HepG2 (cell line): ENCODE measurements around the gene PLEKHG4. TPM values are rescaled to one million over a fixed set of nuclear protein-coding genes. Genes with fewer than 3 reads are reported as not detected.

Experiments used
- ATAC-seq: fragments of 200-7000 bp; cut with Tn5 transposase; 3 replicates; pipeline ENCODE4 v1.9.1; 2020; ENCODE audit warnings: mild to moderate bottlenecking, moderate library complexity
- BruUV-seq: library from RNA; stranded (reverse); fragments of 400-500 nt; replicated peaks from 2 replicates; lab custom pipeline; 2021; lab: Mats Ljungman, UMichigan
- CTCF ChIA-PET: fragments of 300-600 bp; formaldehyde crosslinking; extraction: SDS; loops from one replicate; lab custom pipeline; 2021; ENCODE audit warnings: low total read pairs, inconsistent platforms, low intra/inter-chr PET ratio; lab: Yijun Ruan, JAX
- POLR2A ChIA-PET: fragments of 350-600 bp; sonication (Branson Sonifier 250); formaldehyde crosslinking; loops from one replicate; lab custom pipeline; 2020; ENCODE audit warnings: antibody characterized with exemption, inconsistent platforms; lab: Yijun Ruan, JAX
- DNase-seq: peaks from one replicate; pipeline ENCODE4 v3.0.0-alpha.2; 2015; ENCODE audit warnings: low spot score
- FAIRE-seq: peaks from 3 replicates; lab custom pipeline; 2011; peaks lifted over from hg19 to GRCh38; lab: Jason Lieb, UNC
- H2AFZ ChIP-seq: one replicate; pipeline ENCODE4 v1.6.1; 2011; ENCODE audit warnings: low read length, inconsistent platforms
- H3K27ac ChIP-seq: fragments of 300-600 bp; 3 replicates; pipeline ENCODE4 v1.8.0; 2011; ENCODE audit warnings: mixed run types, mild to moderate bottlenecking, mixed read lengths, low read length, inconsistent platforms; ENCODE audit not compliant: insufficient read depth; ENCODE audit errors: extremely low read length
- H3K27me3 ChIP-seq, 2 experiments: fragments of 200-600 bp in 1 of 2; 2 replicates in 1 of 2; 3 replicates in 1 of 2; pipeline versions ENCODE4 v1.6.0 to v1.8.0; 2011; ENCODE audit warnings: low read length in 2 of 2, mild to moderate bottlenecking in 2 of 2, moderate library complexity in 2 of 2, inconsistent platforms in 1 of 2; ENCODE audit not compliant: insufficient read depth in 2 of 2, control insufficient read depth in 1 of 2
- H3K36me3 ChIP-seq, 2 experiments: fragments of 200-600 bp in 1 of 2; replicated peaks in 1 of 2; 2 replicates in 1 of 2; 3 replicates in 1 of 2; pipeline versions ENCODE4 v1.5.1 to v1.8.0; 2011; ENCODE audit warnings: low read length in 2 of 2, inconsistent platforms in 1 of 2; ENCODE audit not compliant: insufficient read depth in 2 of 2, control insufficient read depth in 1 of 2
- H3K4me1 ChIP-seq: 2 replicates; pipeline ENCODE4 v1.5.1; 2012; ENCODE audit warnings: low read length, inconsistent platforms; ENCODE audit not compliant: insufficient read depth
- H3K4me2 ChIP-seq: 2 replicates; pipeline ENCODE4 v1.6.0; 2011; ENCODE audit warnings: low read depth, low read length, inconsistent platforms
- H3K4me3 ChIP-seq, 3 experiments: fragments of 200-600 bp in 1 of 3; sonication (generic), shearing (Covaris generic) in 1 of 3; replicated peaks in 1 of 3; 2 replicates each; pipeline ENCODE4 v1.5.1; 2011 to 2016; ENCODE audit warnings: low read length in 3 of 3, inconsistent platforms in 2 of 3, low read depth in 2 of 3, mild to moderate bottlenecking in 2 of 3, control low read depth in 1 of 3, mixed read lengths in 1 of 3; ENCODE audit not compliant: insufficient read depth in 1 of 3
- H3K79me2 ChIP-seq: one replicate; pipeline ENCODE4 v1.6.1; 2011; ENCODE audit warnings: low read length, inconsistent platforms; ENCODE audit not compliant: insufficient read depth
- H3K9ac ChIP-seq: 2 replicates; pipeline ENCODE4 v1.6.0; 2011; ENCODE audit warnings: mild to moderate bottlenecking, low read depth, low read length, inconsistent platforms; ENCODE audit not compliant: insufficient read depth
- H3K9me3 ChIP-seq: 2 replicates; pipeline ENCODE4 v1.5.1; 2012; ENCODE audit warnings: mild to moderate bottlenecking, low read length
- H4K20me1 ChIP-seq: 2 replicates; pipeline ENCODE4 v1.6.0; 2011; ENCODE audit warnings: inconsistent platforms, mild to moderate bottlenecking, low read length, moderate library complexity; ENCODE audit not compliant: insufficient read depth
- ETV6 ChIP-seq: sonication (generic); formaldehyde crosslinking; conservative IDR thresholded peaks from 2 replicates; pipeline ENCODE4 v1.4.0; 2020; ENCODE audit warnings: missing genetic modification reagents
- FOXP1 ChIP-seq, 2 experiments: fragments of 450-650 bp in 1 of 2; IDR thresholded peaks; 2 replicates each; pipeline ENCODE4 v1.6.1; 2017 to 2018; ENCODE audit warnings: antibody characterized with exemption in 1 of 2
- KLF16 ChIP-seq, 2 experiments: sonication (generic) in 1 of 2; formaldehyde crosslinking in 1 of 2; IDR thresholded peaks; 2 replicates each; pipeline versions ENCODE4 v1.6.1 to v1.8.0; 2016 to 2023; ENCODE audit warnings: missing genetic modification reagents in 2 of 2, missing compliant biosample characterization in 1 of 2
- NFKBIZ ChIP-seq: IDR thresholded peaks from 2 replicates; pipeline ENCODE4 v1.6.1; 2018; ENCODE audit warnings: missing genetic modification reagents, missing compliant biosample characterization
- PAWR ChIP-seq: sonication (generic); formaldehyde crosslinking; IDR thresholded peaks from 2 replicates; pipeline ENCODE4 v1.4.0; 2020; ENCODE audit warnings: missing genetic modification reagents, mild to moderate bottlenecking, borderline replicate concordance
- PHF21A ChIP-seq: sonication (generic); formaldehyde crosslinking; IDR thresholded peaks from 2 replicates; pipeline ENCODE4 v1.5.0; 2020; ENCODE audit warnings: mild to moderate bottlenecking, missing genetic modification reagents
- PITX1 ChIP-seq: sonication (generic); formaldehyde crosslinking; IDR thresholded peaks from 2 replicates; pipeline ENCODE4 v1.5.1; 2020; ENCODE audit warnings: mild to moderate bottlenecking, missing genetic modification reagents
- SIN3A ChIP-seq: IDR thresholded peaks from 2 replicates; pipeline ENCODE4 v1.6.1; 2011; ENCODE audit warnings: low read depth, mild to moderate bottlenecking, control low read depth, low read length, borderline replicate concordance
- TCF7 ChIP-seq: sonication (generic); IDR thresholded peaks from 2 replicates; pipeline ENCODE4 v1.6.1; 2016; ENCODE audit warnings: antibody characterized with exemption, low read depth
- ZNF597 ChIP-seq: sonication (generic); formaldehyde crosslinking; IDR thresholded peaks from 2 replicates; pipeline ENCODE4 v1.5.0; 2020; ENCODE audit warnings: missing genetic modification reagents
- ZNF614 ChIP-seq: IDR thresholded peaks from 2 replicates; pipeline ENCODE4 v1.6.1; 2018; ENCODE audit warnings: missing biosample characterization, missing genetic modification reagents, inconsistent platforms, borderline replicate concordance
- ZNF709 ChIP-seq: sonication (generic); formaldehyde crosslinking; IDR thresholded peaks from 2 replicates; pipeline ENCODE4 v1.5.0; 2020; ENCODE audit warnings: mild to moderate bottlenecking, missing genetic modification reagents
- ZNF747 ChIP-seq: sonication (generic); formaldehyde crosslinking; IDR thresholded peaks from 2 replicates; pipeline ENCODE4 v1.8.1; 2023; ENCODE audit warnings: missing genetic modification reagents, mild to moderate bottlenecking, borderline replicate concordance
- ZSCAN29 ChIP-seq: sonication (generic); formaldehyde crosslinking; conservative IDR thresholded peaks from 2 replicates; pipeline ENCODE4 v1.4.0; 2020; ENCODE audit warnings: mild to moderate bottlenecking, missing genetic modification reagents
- WGBS: methylation state at CpG from one replicate; pipeline ENCODE4 v1.1.6; 2017; ENCODE audit warnings: low lambda C conversion rate; 5-methylcytosine and 5-hydroxymethylcytosine counted together
- in situ Hi-C: cut with HindIII; loops from 2 replicates; pipeline ENCODE4 v1.10.0; 2017; ENCODE audit warnings: low pct_unique_long_range_greater_than_20kb; ENCODE audit not compliant: extremely low pct_ligation_motif_present
- intact Hi-C: fragments of 100-400 bp; cut with micrococcal nuclease; formaldehyde crosslinking; loops from one replicate; pipeline ENCODE4 v1.10.0; 2022; ENCODE audit not compliant: unreplicated experiment
- polyA plus RNA-seq, 8 experiments: library from polyadenylated mRNA; depleted of rRNA in 3 of 8; stranded (reverse) in 7 of 8; unstranded in 1 of 8; fragments of >200 nt; fragmentation: Illumina TruSeq in 4 of 8; extraction: Trizol in 4 of 8; gene quantifications; 2 replicates each; pipeline versions ENCODE4 v1.2.1 to v1.2.3, GENCODE V29; 2011 to 2016; ENCODE audit warnings: low read depth in 4 of 8, missing spikeins in 1 of 8, mixed read lengths in 1 of 8; ENCODE audit not compliant: insufficient read depth in 1 of 8
- total RNA-seq, 5 experiments: library from RNA; depleted of rRNA; stranded (reverse); fragments of >200 nt; fragmentation: Illumina TruSeq; extraction: Trizol; gene quantifications; 2 replicates each; pipeline ENCODE4 v1.2.3, GENCODE V29; 2016; ENCODE audit warnings: low read depth in 1 of 5

Gene PLEKHG4
- total and polyA plus RNA-seq, 2 of the 13 experiments (the other 11 are each of a cell fraction or from before 2014, with no cell fraction given): 7.1 to 13.6 TPM

GRCh38 chr16:67301080-67301782 lies 21.9 kb downstream of the PLEKHG4 start:
- Histone ChIP-seq H3K9ac (no peak overlapping the region), H3K9me3 (no peaks in the 10 kb centered on the region), H3K27ac (no peak overlapping the region), H4K20me1 (no peaks in the 10 kb centered on the region), H2AFZ (no peak overlapping the region), H3K4me1 (no peaks in the 10 kb centered on the region), H3K4me2 (no peak overlapping the region), H3K27me3 (peaks cover 4 to 41% of the 10 kb centered on the region in 2 experiments; a peak in 4 of 5 replicates), H3K4me3 (no peak overlapping the region), H3K36me3 (no peaks in the 10 kb centered on the region), H3K79me2 (no peaks in the 10 kb centered on the region)
- intact Hi-C loops (no loop called here), in situ Hi-C loops (no loop called here)
- DNase-seq (no peak), FAIRE-seq (no peak), ATAC-seq (no peak)
- TF ChIP-seq ETV6 (CRISPR knock-in tag) (no peak), NFKBIZ (CRISPR knock-in tag) (no peak), KLF16 (CRISPR knock-in tag; IDR thresholded peaks at IDR 0.05) (no peak), PAWR (CRISPR knock-in tag) (no peak), SIN3A (no peak), ZSCAN29 (CRISPR knock-in tag) (no peak), PHF21A (CRISPR knock-in tag) (no peak), PITX1 (CRISPR knock-in tag) (no peak), ZNF614 (CRISPR knock-in tag) (no peak), ZNF747 (CRISPR knock-in tag) (no peak), ZNF709 (no peak), FOXP1 (IDR thresholded peaks at IDR 0.05) (no peak), FOXP1 (CRISPR knock-in tag; IDR thresholded peaks at IDR 0.05) (no peak), ZNF597 (CRISPR knock-in tag) (no peak), TCF7 (no peak)
- BruUV-seq: no TSS peak
- ChIA-PET CTCF (no interaction called here), POLR2A (no interaction called here)
- WGBS: 7% methylated on average over 9 of the region's 11 CpGs
